ENCODE measurements around the gene VAV2. TPM values are rescaled to one million over a fixed set of nuclear protein-coding genes. Genes with fewer than 3 reads are reported as not detected.

The VAV2 gene
- total RNA-seq, 4 donors from 2014 or later, result 10.3 to 20.1 (median 13.1) TPM

DNA sequence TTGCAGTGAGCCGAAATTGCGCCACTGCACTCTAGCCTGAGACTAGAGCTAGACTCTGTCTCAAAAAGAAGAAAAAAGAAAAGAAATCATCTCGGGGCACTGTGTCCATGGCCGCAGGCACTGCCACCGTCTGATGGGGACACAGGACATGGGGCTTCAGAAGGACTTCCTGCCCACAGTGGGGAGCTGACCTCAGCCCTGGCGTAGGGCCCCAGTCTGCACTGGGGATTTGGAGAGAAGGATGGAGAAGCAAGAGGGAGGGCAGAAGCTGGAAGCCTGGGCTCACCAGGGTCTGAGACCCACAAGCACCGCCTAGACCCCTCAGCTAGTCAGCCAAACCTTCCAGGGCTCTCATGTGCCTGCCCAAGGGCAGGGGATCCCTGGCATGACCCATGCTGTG is 249.9 kb downstream of the VAV2 start:
- DNase-seq (ENCODE audit: low spot score in 2 of 2), result no peak

DNA sequence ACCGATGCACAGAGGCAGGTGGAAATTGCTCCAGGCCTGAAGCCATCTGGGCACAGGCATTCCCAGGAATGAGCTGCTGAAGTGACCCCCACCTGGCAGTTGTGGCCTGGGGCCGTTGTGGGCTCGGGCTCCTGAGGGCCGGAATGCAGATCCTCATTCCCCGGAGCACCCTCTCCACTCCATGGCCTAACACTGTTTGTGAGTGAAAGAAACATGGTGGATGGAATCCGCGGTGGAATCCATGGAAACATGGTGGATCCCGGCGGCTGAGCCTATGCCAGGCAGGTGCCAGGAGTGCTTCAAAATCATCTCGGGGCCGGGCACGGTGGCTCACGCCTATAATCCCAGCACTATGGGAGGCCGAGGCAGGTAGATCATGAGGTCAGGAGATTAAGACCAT is 250.4 kb downstream of the VAV2 start:
- Histone ChIP-seq H3K27ac (no peak overlapping the region), H3K36me3 (no peaks in the 10 kb centered on the region), H3K4me3 (no peak overlapping the region), H3K9me3 (no peaks in the 10 kb centered on the region), H3K4me1 (peaks cover 0 to 26% (median 3%) of the 10 kb centered on the region in 4 donors), H3K27me3 (no peaks in the 10 kb centered on the region)
- DNase-seq (ENCODE audit: low spot score in 2 of 2), result no peak
- TF ChIP-seq CTCF (IDR thresholded peaks at IDR 0.05), result no peak
- no peak for TF ChIP-seq EP300 (IDR thresholded peaks at IDR 0.05)
- TF ChIP-seq POLR2A (IDR thresholded peaks at IDR 0.05), result no peak
- 93 to 95% methylated on average over 8 to 14 of the region's 14 CpGs for WGBS, 2 donors

More for the DNA sequence above, 249.9 kb downstream of the VAV2 start:
- Histone ChIP-seq H3K4me3 (no peak overlapping the region), H3K27me3 (no peaks in the 10 kb centered on the region), H3K4me1 (peaks cover 0 to 22% (median 3%) of the 10 kb centered on the region in 4 donors), H3K27ac (no peak overlapping the region), H3K36me3 (no peaks in the 10 kb centered on the region), H3K9me3 (no peaks in the 10 kb centered on the region)
- 87 to 92% methylated on average over 7 of the region's 7 CpGs for WGBS, 2 donors
- TF ChIP-seq CTCF (IDR thresholded peaks at IDR 0.05) (no peak), EP300 (IDR thresholded peaks at IDR 0.05) (no peak), POLR2A (IDR thresholded peaks at IDR 0.05) (no peak)

DNA sequence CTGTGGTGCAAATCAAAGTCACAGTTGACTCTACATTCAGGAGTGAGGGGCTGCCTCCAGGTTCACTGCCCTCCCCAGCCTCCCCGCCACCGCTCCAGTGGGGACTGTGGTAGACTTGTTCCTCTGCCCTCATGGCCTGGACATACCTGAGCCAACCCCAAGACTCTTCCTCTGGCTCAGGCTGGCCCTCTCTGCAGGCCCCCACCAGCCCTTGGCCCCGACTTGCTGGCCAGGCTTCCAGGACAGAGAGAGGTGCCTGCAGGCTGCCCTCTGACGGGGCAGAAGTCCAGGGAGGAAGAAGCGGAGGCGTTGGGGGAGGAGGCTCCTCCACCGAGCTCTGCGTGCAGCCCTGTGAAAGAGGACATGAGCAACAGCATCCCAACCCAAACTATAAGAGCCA is 251.2 kb downstream of the VAV2 start:
- no peaks in the 10 kb centered on the region for H3K27me3 ChIP-seq
- H3K27ac ChIP-seq, result no peak overlapping the region
- H3K9me3 ChIP-seq, result no peaks in the 10 kb centered on the region
- 80 to 82% methylated on average over 8 of the region's 8 CpGs for WGBS, 2 donors
- no peak overlapping the region for H3K4me3 ChIP-seq
- TF ChIP-seq POLR2A (IDR thresholded peaks at IDR 0.05), result no peak
- TF ChIP-seq CTCF (IDR thresholded peaks at IDR 0.05), result no peak
- no peak for TF ChIP-seq EP300 (IDR thresholded peaks at IDR 0.05)
- H3K36me3 ChIP-seq, result no peaks in the 10 kb centered on the region
- peaks cover 0 to 26% (median 5%) of the 10 kb centered on the region in 4 donors for H3K4me1 ChIP-seq
- DNase-seq (ENCODE audit: low spot score in 2 of 2), result no peak

- Histone ChIP-seq H3K27ac (no peak overlapping the region), H3K9me3 (no peaks in the 10 kb centered on the region), H3K27me3 (no peaks in the 10 kb centered on the region), H3K4me1 (peaks cover 0 to 26% (median 5%) of the 10 kb centered on the region in 4 donors), H3K4me3 (no peak overlapping the region), H3K36me3 (no peaks in the 10 kb centered on the region)
- WGBS, 2 donors, result 80 to 83% methylated on average over 13 to 17 of the region's 17 CpGs
- TF ChIP-seq POLR2A (IDR thresholded peaks at IDR 0.05) (no peak), EP300 (IDR thresholded peaks at IDR 0.05) (no peak), CTCF (IDR thresholded peaks at IDR 0.05) (no peak)
- no peak for DNase-seq (ENCODE audit: low spot score in 2 of 2)
These were observed 252.5 kb downstream of the VAV2 start for GRCh38 chr9:133739408-133740280.

GRCh38 chr9:133738640-133739225 is 253.4 kb downstream of the VAV2 start:
- no peaks in the 10 kb centered on the region for H3K27me3 ChIP-seq
- DNase-seq (ENCODE audit: low spot score in 2 of 2), result no peak
- peak overlapping the region in 3 of 4 donors; percentile 16 to 50 (median 49) for H3K4me3 ChIP-seq
- 64 to 68% methylated on average over 12 to 13 of the region's 13 CpGs for WGBS, 2 donors
- H3K4me1 ChIP-seq, result peaks cover 0 to 26% (median 5%) of the 10 kb centered on the region in 4 donors
- no peaks in the 10 kb centered on the region for H3K9me3 ChIP-seq
- no peak for TF ChIP-seq POLR2A (IDR thresholded peaks at IDR 0.05)
- TF ChIP-seq EP300 (IDR thresholded peaks at IDR 0.05), result no peak
- TF ChIP-seq CTCF (IDR thresholded peaks at IDR 0.05), result no peak
- no peaks in the 10 kb centered on the region for H3K36me3 ChIP-seq
- H3K27ac ChIP-seq, result peak overlapping the region in 1 of 4 donors; percentile 35

Data from tibial nerve (tissue), 4 donors.